Heart right ventricle (tissue), 16 donors: Measurements from ENCODE around the gene ABHD17C. TPM values are rescaled to one million over a fixed set of nuclear protein-coding genes. Genes with fewer than 3 reads are reported as not detected.

ENCODE experiments used
- ATAC-seq, 8 donors: fragments of 200-7000 bp; cut with Tn5 transposase; one replicate each; pipeline ENCODE4 v1.9.1; 2020; ENCODE audit warnings: mild to moderate bottlenecking in 8 of 8, moderate library complexity in 8 of 8, moderate number of reproducible peaks in 1 of 8
- DNase-seq, 2 donors: peaks; one replicate each; pipeline ENCODE4 v3.0.0-alpha.2; 2020
- H3K27ac ChIP-seq, 10 donors: fragments of 200-600 bp; sonication (generic) in 2 of 10; one replicate each; pipeline versions ENCODE4 v1.5.0 to v1.8.0; 2020 to 2022; ENCODE audit warnings: mild to moderate bottlenecking in 3 of 10
- H3K27me3 ChIP-seq, 7 donors: fragments of 200-600 bp; one replicate each; pipeline ENCODE4 v1.8.0; 2021 to 2022; ENCODE audit warnings: mild to moderate bottlenecking in 2 of 7
- H3K36me3 ChIP-seq, 9 donors: fragments of 200-600 bp; sonication (generic) in 1 of 9; one replicate each; pipeline versions ENCODE4 v1.5.0 to v1.8.0; 2020 to 2022; ENCODE audit warnings: mild to moderate bottlenecking in 2 of 9
- H3K4me1 ChIP-seq, 9 donors: fragments of 200-600 bp; sonication (generic) in 1 of 9; one replicate each; pipeline versions ENCODE4 v1.5.0 to v1.8.0; 2020 to 2022; ENCODE audit warnings: mild to moderate bottlenecking in 4 of 9
- H3K4me3 ChIP-seq, 10 donors: fragments of 200-600 bp; sonication (generic) in 2 of 10; one replicate each; pipeline versions ENCODE4 v1.5.0 to v1.8.0; 2020 to 2022; ENCODE audit warnings: mild to moderate bottlenecking in 7 of 10, moderate library complexity in 2 of 10
- H3K9me3 ChIP-seq, 11 donors: fragments of 200-600 bp in 10 of 11; sonication (generic) in 2 of 11; one replicate each; pipeline versions ENCODE4 v1.5.0 to v1.8.0; 2013 to 2022; ENCODE audit warnings: mild to moderate bottlenecking in 2 of 11, control low read depth in 1 of 11, moderate library complexity in 1 of 11
- CTCF ChIP-seq, 9 donors: fragments of 200-600 bp; sonication (generic) in 2 of 9; IDR thresholded peaks; one replicate each; pipeline versions ENCODE4 v1.5.0 to v1.8.0; 2021 to 2022; ENCODE audit warnings: antibody characterized with exemption in 9 of 9, mild to moderate bottlenecking in 5 of 9, moderate library complexity in 1 of 9
- WGBS, 2 donors: extraction: QIAGEN DNeasy Blood & Tissue Kit; methylation state at CpG; one replicate each; pipeline ENCODE4 v1.1.7; 2013; ENCODE audit warnings: inconsistent platforms in 1 of 2; 5-methylcytosine and 5-hydroxymethylcytosine counted together
- intact Hi-C, 10 donors: fragments of 100-400 bp; cut with DNase I; formaldehyde crosslinking; loops; one replicate each; pipeline versions ENCODE4 v1.11.1 to v1.14.2; 2022
- polyA plus RNA-seq, 2 donors: library from polyadenylated mRNA; stranded (reverse); fragments of 200-250 nt; gene quantifications; one replicate each; pipeline ENCODE4 v1.2.3, GENCODE V29; 2013
- total RNA-seq, 10 donors: library from RNA; stranded (reverse); fragmentation: NEBNext Ultra II Directional in 3 of 10; extraction: Animal tissue kit (Norgen Biotek cat#: 25700) in 3 of 10; gene quantifications; one replicate each; pipeline versions ENCODE4 v1.2.1 to v1.2.4, GENCODE V29; 2021 to 2023
- donor health status: Arrhythmogenic right ventricular cardiomyopathy.
- donor health status: ischemic (EF 13 %, LVEDD 7.1; RV severe dilation, severe dysfunction).
- donor health status: healthy with polysubstance abuse.
- donor health status: DM: no; HTN: yes; CAD: no.
- donor health status: DM: no; HTN: no; CAD: no.
- donor health status: ischemic (EF 25% LVEDD 6.9; RV normal size, moderate dysfunction).
- donor health status: ischemic (EF 25% LVEDD 5.7; RV mildly dilated, moderate dysfunction).
- donor health status: healthy.
- donor health status: DM: yes; HTN: yes; CAD: no.
- donor health status: Ischemic cardiomyopathy.
- donor health status: ischemic (EF 35%, LVEDD 5.7; RV mildly dilated, moderate dysfunction).
- donor health status: nonischemic (EF 11% LVEDD 7.7; RV severe dilation, severe dysfunction).
- donor health status: DM: yes; HTN: yes; CAD: no.
- donor health status: PGD.
- donor health status: ischemic (EF 29% LVEDD 5.4; RV normal size, mild dysfunction).
- donor health status: nonischemic (EF 23%, LVEDD 6.1; RV moderate dilation, normal function).

ABHD17C gene
- total and polyA plus RNA-seq, 12 donors = 2.3 to 8.5 (median 4.2) TPM

GRCh38 chr15:80790236-80790635 lies 95.1 kb downstream of the ABHD17C start:
- Histone ChIP-seq H3K27ac (no peak overlapping the region), H3K4me3 (no peak overlapping the region), H3K4me1 (peaks cover 0 to 14% (median 0%) of the 10 kb centered on the region in 9 donors), H3K27me3 (peaks cover 0 to 18% (median 14%) of the 10 kb centered on the region in 7 donors), H3K36me3 (no peaks in the 10 kb centered on the region), H3K9me3 (no peaks in the 10 kb centered on the region)
- DNase-seq (no peak), ATAC-seq (no peak)
- intact Hi-C loops = loop anchor here in 2 of 10 donors (5.0 to 10.0 kb wide), 2 partner anchors 157 to 165 kb away; no protein-coding TSS in a partner anchor
- no peak for TF ChIP-seq CTCF (IDR thresholded peaks at IDR 0.05)
- 90 to 94% methylated on average over 5 of the region's 5 CpGs for WGBS, 2 donors

- no peak for TF ChIP-seq CTCF (IDR thresholded peaks at IDR 0.05)
- H3K9me3 ChIP-seq = no peaks in the 10 kb centered on the region
- no peak for DNase-seq
- no peak overlapping the region for H3K4me3 ChIP-seq
- intact Hi-C loops = loop anchor here in 2 of 10 donors (5.0 to 10.0 kb wide), 2 partner anchors 156 to 164 kb away; no protein-coding TSS in a partner anchor
- H3K27ac ChIP-seq = no peak overlapping the region
- H3K4me1 ChIP-seq = peaks cover 0 to 14% (median 0%) of the 10 kb centered on the region in 9 donors
- no peaks in the 10 kb centered on the region for H3K36me3 ChIP-seq
- peaks cover 0 to 18% (median 14%) of the 10 kb centered on the region in 7 donors for H3K27me3 ChIP-seq
- ATAC-seq = no peak
- WGBS, 2 donors = 84 to 92% methylated on average over 1 of the region's 1 CpG
Measured at GRCh38 chr15:80791004-80791403, 95.9 kb downstream of the ABHD17C start.

GRCh38 chr15:80796407-80796806 lies 101.3 kb downstream of the ABHD17C start:
- H3K27me3 ChIP-seq = peaks cover 0 to 13% (median 5%) of the 10 kb centered on the region in 7 donors
- no peaks in the 10 kb centered on the region for H3K4me1 ChIP-seq
- no peak for DNase-seq
- no peak overlapping the region for H3K4me3 ChIP-seq
- intact Hi-C loops = loop anchor here in 1 of 10 donors (10.0 kb wide), 1 partner anchor 158 kb away; no protein-coding TSS in a partner anchor
- ATAC-seq = no peak
- no peak for TF ChIP-seq CTCF (IDR thresholded peaks at IDR 0.05)
- H3K9me3 ChIP-seq = no peaks in the 10 kb centered on the region
- WGBS, 2 donors = 75 to 76% methylated on average over 5 of the region's 5 CpGs
- no peak overlapping the region for H3K27ac ChIP-seq
- H3K36me3 ChIP-seq = no peaks in the 10 kb centered on the region

GRCh38 chr15:80798911-80799310 lies 103.8 kb downstream of the ABHD17C start:
- intact Hi-C loops = loop anchor here in 1 of 10 donors (10.0 kb wide), 1 partner anchor 156 kb away; no protein-coding TSS in a partner anchor
- DNase-seq = no peak
- no peak for ATAC-seq
- Histone ChIP-seq H3K4me1 (peaks cover 0 to 10% (median 0%) of the 10 kb centered on the region in 9 donors), H3K36me3 (no peaks in the 10 kb centered on the region), H3K9me3 (no peaks in the 10 kb centered on the region), H3K27ac (no peak overlapping the region), H3K4me3 (no peak overlapping the region), H3K27me3 (peaks cover 0 to 4% (median 0%) of the 10 kb centered on the region in 7 donors)
- no peak for TF ChIP-seq CTCF (IDR thresholded peaks at IDR 0.05)
- 74 to 86% methylated on average over 3 of the region's 3 CpGs for WGBS, 2 donors
